ENCODE results near the gene WDR33.

The WDR33 gene

GRCh38 chr2:127810619-127811396, at the start of gene WDR33:
Gene WDR33 (minus strand): TSS chr2:127811171. CDS start chr2:127770981, 40,190 bp downstream.
- peak; percentile 41 for DNase-seq (ENCODE audit: extremely low read depth, low read depth)
- TF ChIP-seq CTCF (IDR thresholded peaks at IDR 0.05; ENCODE audit: low read depth, low read length): no peak

- no peak for DNase-seq (ENCODE audit: extremely low read depth, low read depth)
- no peak for TF ChIP-seq CTCF (IDR thresholded peaks at IDR 0.05; ENCODE audit: low read depth, low read length)
These were observed 49.2 kb upstream of the WDR33 start for GRCh38 chr2:127860130-127860529.

GRCh38 chr2:127859712-127860085, 48.7 kb upstream of the WDR33 start:
- TF ChIP-seq CTCF (IDR thresholded peaks at IDR 0.05; ENCODE audit: low read depth, low read length): no peak
- DNase-seq (ENCODE audit: extremely low read depth, low read depth): no peak

- TF ChIP-seq CTCF (IDR thresholded peaks at IDR 0.05; ENCODE audit: low read depth, low read length): no peak
- no peak for DNase-seq (ENCODE audit: extremely low read depth, low read depth)
These were observed 46.4 kb upstream of the WDR33 start for GRCh38 chr2:127857265-127857808.

- no peak for DNase-seq (ENCODE audit: extremely low read depth, low read depth)
- no peak for TF ChIP-seq CTCF (IDR thresholded peaks at IDR 0.05; ENCODE audit: low read depth, low read length)
These were observed 42.7 kb upstream of the WDR33 start for GRCh38 chr2:127853671-127854070.

GRCh38 chr2:127852388-127852787, 41.4 kb upstream of the WDR33 start:
- no peak for TF ChIP-seq CTCF (IDR thresholded peaks at IDR 0.05; ENCODE audit: low read depth, low read length)
- DNase-seq (ENCODE audit: extremely low read depth, low read depth): no peak

GRCh38 chr2:127847931-127848330, 37.0 kb upstream of the WDR33 start:
- DNase-seq (ENCODE audit: extremely low read depth, low read depth): no peak
- no peak for TF ChIP-seq CTCF (IDR thresholded peaks at IDR 0.05; ENCODE audit: low read depth, low read length)

All from AG09319 (cell line).